Sigmoid colon (tissue), 4 donors: ENCODE measurements around the gene MCFD2.

Experiments
- POLR2A ChIP-seq, 2 donors: fragments of 450-650 bp; IDR thresholded peaks; one replicate each; pipeline ENCODE4 v1.6.1; 2016; ENCODE audit warnings: antibody characterized with exemption in 2 of 2, mild to moderate bottlenecking in 2 of 2, moderate library complexity in 2 of 2
- POLR2AphosphoS5 ChIP-seq, 4 donors: sonication (generic); formaldehyde crosslinking; IDR thresholded peaks; one replicate each; pipeline ENCODE4 v1.6.1; 2017; ENCODE audit warnings: antibody characterized with exemption in 4 of 4
- TF ChIP-seq, protein P1 (sequence below), 4 experiments: fragments of 450-650 bp in 3 of 4; fragments of 200-600 bp in 1 of 4; IDR thresholded peaks; one replicate each; pipeline ENCODE4 v1.5.1; 2016 to 2019; ENCODE audit warnings: antibody characterized with exemption in 4 of 4, mild to moderate bottlenecking in 3 of 4, moderate library complexity in 2 of 4

DNA sequence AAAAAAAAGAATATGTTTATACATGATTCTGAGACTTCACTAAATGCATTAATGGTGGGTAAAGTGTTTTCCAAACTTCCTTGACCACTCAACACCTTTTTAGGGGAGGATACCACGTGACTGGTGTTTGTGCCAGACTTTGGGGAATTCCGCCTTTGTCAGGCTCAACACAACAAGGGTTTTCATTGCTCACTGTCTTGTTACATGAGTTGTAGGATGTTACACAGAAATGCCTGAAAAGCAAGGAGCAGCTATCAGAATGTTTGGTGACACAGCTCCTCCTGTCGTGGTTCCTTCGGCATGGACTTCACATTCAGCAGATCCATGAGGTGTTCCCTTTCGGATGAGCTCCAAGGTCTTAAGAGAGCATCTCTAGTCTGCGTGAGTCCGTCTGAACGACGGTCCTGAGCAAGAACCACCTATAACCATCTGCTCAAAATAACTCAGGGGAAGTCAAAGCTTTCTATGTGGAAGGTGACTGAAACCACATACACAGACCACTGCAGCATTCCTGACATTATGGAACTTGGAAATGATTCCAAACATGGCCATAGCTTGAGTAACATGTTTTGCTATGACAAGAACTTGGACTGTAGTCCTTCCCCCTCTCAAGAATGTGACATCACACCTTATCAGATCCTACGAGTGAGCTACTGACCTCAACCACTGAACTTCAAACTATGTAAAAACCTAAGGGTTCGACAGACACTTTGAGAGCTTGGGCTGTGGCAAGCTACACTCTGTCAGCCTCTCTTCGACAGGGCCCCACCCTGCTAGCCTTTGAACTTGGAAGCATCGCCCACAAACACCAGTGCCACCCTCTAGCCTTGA is 57.5 kb downstream of the MCFD2 start:
- TF ChIP-seq POLR2A (IDR thresholded peaks at IDR 0.05), result no peak
- TF ChIP-seq, protein P1, sequence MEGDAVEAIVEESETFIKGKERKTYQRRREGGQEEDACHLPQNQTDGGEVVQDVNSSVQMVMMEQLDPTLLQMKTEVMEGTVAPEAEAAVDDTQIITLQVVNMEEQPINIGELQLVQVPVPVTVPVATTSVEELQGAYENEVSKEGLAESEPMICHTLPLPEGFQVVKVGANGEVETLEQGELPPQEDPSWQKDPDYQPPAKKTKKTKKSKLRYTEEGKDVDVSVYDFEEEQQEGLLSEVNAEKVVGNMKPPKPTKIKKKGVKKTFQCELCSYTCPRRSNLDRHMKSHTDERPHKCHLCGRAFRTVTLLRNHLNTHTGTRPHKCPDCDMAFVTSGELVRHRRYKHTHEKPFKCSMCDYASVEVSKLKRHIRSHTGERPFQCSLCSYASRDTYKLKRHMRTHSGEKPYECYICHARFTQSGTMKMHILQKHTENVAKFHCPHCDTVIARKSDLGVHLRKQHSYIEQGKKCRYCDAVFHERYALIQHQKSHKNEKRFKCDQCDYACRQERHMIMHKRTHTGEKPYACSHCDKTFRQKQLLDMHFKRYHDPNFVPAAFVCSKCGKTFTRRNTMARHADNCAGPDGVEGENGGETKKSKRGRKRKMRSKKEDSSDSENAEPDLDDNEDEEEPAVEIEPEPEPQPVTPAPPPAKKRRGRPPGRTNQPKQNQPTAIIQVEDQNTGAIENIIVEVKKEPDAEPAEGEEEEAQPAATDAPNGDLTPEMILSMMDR (IDR thresholded peaks at IDR 0.05), result no peak
- TF ChIP-seq POLR2AphosphoS5 (IDR thresholded peaks at IDR 0.05), result no peak
